Neural cell (in vitro differentiated cells): ENCODE results near the gene MICAL2. TPM values are rescaled to one million over a fixed set of nuclear protein-coding genes. Genes with fewer than 3 reads are reported as not detected.

Experiments used
- H2AFZ ChIP-seq: fragments of 200-600, 300-800 bp; sonication (generic), shearing (Covaris generic); 2 replicates; pipeline ENCODE4 v1.6.0; 2014; ENCODE audit warnings: low read depth, mild to moderate bottlenecking, antibody characterized with exemption, low read length, moderate library complexity
- H3F3A ChIP-seq: fragments of 200-600 bp; shearing (Covaris generic); 2 replicates; pipeline ENCODE4 v1.6.1; 2016; ENCODE audit warnings: mild to moderate bottlenecking, moderate library complexity, mixed read lengths, antibody characterized with exemption, low read length; ENCODE audit not compliant: insufficient read depth, poor library complexity, severe bottlenecking
- H3K27ac ChIP-seq: fragments of 200-600, 300-800 bp; sonication (generic), shearing (Covaris generic); 2 replicates; pipeline ENCODE4 v1.5.1; 2014; ENCODE audit warnings: mild to moderate bottlenecking, low read length, moderate library complexity
- H3K27me3 ChIP-seq: fragments of 300-800, 200-600 bp; sonication (generic), shearing (Covaris generic); 2 replicates; pipeline ENCODE4 v1.6.0; 2014; ENCODE audit warnings: mild to moderate bottlenecking, low read depth, low read length, moderate library complexity; ENCODE audit not compliant: insufficient read depth
- H3K36me3 ChIP-seq: fragments of 300-800, 200-600 bp; sonication (generic), shearing (Covaris generic); 2 replicates; pipeline ENCODE4 v1.5.1; 2014; ENCODE audit warnings: mild to moderate bottlenecking, antibody characterized with exemption, low read length, moderate library complexity; ENCODE audit not compliant: insufficient read depth
- H3K4me2 ChIP-seq: fragments of 300-800, 200-600 bp; sonication (generic), shearing (Covaris generic); 2 replicates; pipeline ENCODE4 v1.6.0; 2014; ENCODE audit warnings: mild to moderate bottlenecking, low read length
- H3K4me3 ChIP-seq: fragments of 300-800, 200-600 bp; sonication (generic), shearing (Covaris generic); 2 replicates; pipeline ENCODE4 v1.5.1; 2014; ENCODE audit warnings: mild to moderate bottlenecking, low read length, moderate library complexity
- H3K79me2 ChIP-seq: fragments of 200-600 bp; shearing (Covaris generic); replicated peaks from 2 replicates; pipeline ENCODE4 v1.6.0; 2014; ENCODE audit warnings: mild to moderate bottlenecking, low read length, moderate library complexity; ENCODE audit not compliant: insufficient read depth
- H3K9ac ChIP-seq: fragments of 300-800, 200-600 bp; sonication (generic), shearing (Covaris generic); 2 replicates; pipeline ENCODE4 v1.6.1; 2016; ENCODE audit warnings: mild to moderate bottlenecking, low read length, mixed read lengths
- H3K9me2 ChIP-seq: fragments of 200-600 bp; shearing (Covaris generic); 2 replicates; pipeline ENCODE4 v1.6.1; 2016; ENCODE audit warnings: mild to moderate bottlenecking, low read length, mixed read lengths; ENCODE audit not compliant: insufficient read depth
- H3K9me3 ChIP-seq: fragments of 200-600, 300-800 bp; sonication (generic), shearing (Covaris generic); 2 replicates; pipeline ENCODE4 v1.6.1; 2016; ENCODE audit warnings: mild to moderate bottlenecking, mixed run types, low read length, moderate library complexity, mixed read lengths
- H4K20me1 ChIP-seq: fragments of 200-600 bp; shearing (Covaris generic); 2 replicates; pipeline ENCODE4 v1.6.1; 2016; ENCODE audit warnings: mild to moderate bottlenecking, mixed run types; ENCODE audit not compliant: insufficient read depth
- CTCF ChIP-seq: fragments of 450-650 bp; IDR thresholded peaks from 2 replicates; pipeline ENCODE4 v1.5.1; 2014; ENCODE audit warnings: antibody characterized with exemption, mild to moderate bottlenecking, moderate library complexity; ENCODE audit not compliant: poor library complexity, severe bottlenecking
- EP300 ChIP-seq: fragments of 450-650 bp; conservative IDR thresholded peaks from 2 replicates; pipeline ENCODE4 v1.6.1; 2014; ENCODE audit warnings: antibody characterized with exemption, mild to moderate bottlenecking, moderate library complexity; ENCODE audit not compliant: poor library complexity, severe bottlenecking
- EZH2 ChIP-seq: fragments of 200-600, 300-800 bp; shearing (Covaris generic), sonication (generic); IDR thresholded peaks from 2 replicates; pipeline ENCODE4 v1.6.1; 2014; ENCODE audit warnings: antibody characterized with exemption, low read length, borderline replicate concordance, mild to moderate bottlenecking; ENCODE audit not compliant: insufficient read depth, poor library complexity, severe bottlenecking
- MXI1 ChIP-seq: fragments of 450-650 bp; conservative IDR thresholded peaks from 2 replicates; pipeline ENCODE4 v1.6.1; 2014; ENCODE audit warnings: antibody characterized with exemption, mild to moderate bottlenecking; ENCODE audit not compliant: poor library complexity, severe bottlenecking
- POLR2AphosphoS5 ChIP-seq: IDR thresholded peaks from 2 replicates; pipeline ENCODE4 v1.6.1; 2012
- RAD21 ChIP-seq: fragments of 450-650 bp; conservative IDR thresholded peaks from 2 replicates; pipeline ENCODE4 v1.6.1; 2014; ENCODE audit warnings: antibody characterized with exemption, mild to moderate bottlenecking, moderate library complexity
- SMC3 ChIP-seq: fragments of 450-650 bp; conservative IDR thresholded peaks from 2 replicates; pipeline ENCODE4 v1.6.1; 2014; ENCODE audit warnings: antibody characterized with exemption, mild to moderate bottlenecking, moderate library complexity; ENCODE audit not compliant: poor library complexity
- TAF1 ChIP-seq: IDR thresholded peaks from 2 replicates; pipeline ENCODE4 v1.6.1; 2012; ENCODE audit warnings: low read depth
- polyA plus RNA-seq: library from polyadenylated mRNA; depleted of rRNA; stranded (reverse); fragments of >200 nt; gene quantifications from 2 replicates; pipeline ENCODE4 v1.2.3, GENCODE V29; 2014
- TF ChIP-seq, protein P1 (sequence below): IDR thresholded peaks from 2 replicates; pipeline ENCODE4 v1.6.1; 2012; ENCODE audit warnings: borderline replicate concordance

MICAL2 gene
- polyA plus RNA-seq, 1 donor from 2014 or later = 2.2 TPM

DNA sequence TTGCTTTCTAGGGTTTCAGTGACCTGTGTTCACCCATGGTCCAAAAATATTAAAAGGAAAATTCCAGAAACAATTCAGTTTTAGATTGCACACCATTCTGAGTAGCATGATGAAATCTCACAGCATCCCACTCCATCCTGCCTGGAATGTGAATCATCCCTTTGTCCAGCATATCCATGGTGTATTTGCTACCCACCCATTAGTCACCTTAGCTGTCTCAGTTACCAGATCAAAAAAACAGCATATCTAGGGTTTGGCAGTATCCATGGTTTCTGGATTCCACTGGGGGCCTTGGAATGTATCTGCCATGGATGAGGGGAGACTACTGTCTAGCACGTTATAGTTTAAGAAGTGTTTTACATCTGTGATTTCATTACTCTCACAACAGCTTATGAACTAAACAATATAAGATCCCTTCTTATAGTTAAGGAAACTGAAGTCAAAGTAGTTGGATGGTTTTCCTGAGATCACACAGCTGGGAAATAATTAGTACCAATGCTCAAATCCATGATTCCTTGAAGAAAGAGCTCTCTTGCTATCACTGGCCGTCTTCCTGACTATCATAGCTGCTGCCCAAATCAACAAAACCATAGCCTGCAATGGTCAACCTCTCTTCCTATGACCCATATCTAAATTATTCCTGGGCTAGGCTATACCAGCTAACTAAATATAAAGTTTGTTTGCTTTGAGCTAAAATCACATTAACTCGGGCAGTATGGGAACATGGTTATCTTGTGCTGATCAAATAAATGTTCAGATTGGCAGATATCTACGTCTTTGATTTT, 122.6 kb downstream of the MICAL2 start:
- no peaks in the 10 kb centered on the region for H3K9me2 ChIP-seq
- H3K4me3 ChIP-seq = no peak overlapping the region
- no peaks in the 10 kb centered on the region for H3K36me3 ChIP-seq
- no peak overlapping the region for H3K27ac ChIP-seq
- no peak overlapping the region for H2AFZ ChIP-seq
- H3K79me2 ChIP-seq = no peaks in the 10 kb centered on the region
- no peaks in the 10 kb centered on the region for H3F3A ChIP-seq
- no peaks in the 10 kb centered on the region for H3K27me3 ChIP-seq
- no peak overlapping the region for H3K9ac ChIP-seq
- H3K4me2 ChIP-seq = no peak overlapping the region
- no peak for TF ChIP-seq SMC3
- no peak for TF ChIP-seq EZH2
- TF ChIP-seq, protein P1, sequence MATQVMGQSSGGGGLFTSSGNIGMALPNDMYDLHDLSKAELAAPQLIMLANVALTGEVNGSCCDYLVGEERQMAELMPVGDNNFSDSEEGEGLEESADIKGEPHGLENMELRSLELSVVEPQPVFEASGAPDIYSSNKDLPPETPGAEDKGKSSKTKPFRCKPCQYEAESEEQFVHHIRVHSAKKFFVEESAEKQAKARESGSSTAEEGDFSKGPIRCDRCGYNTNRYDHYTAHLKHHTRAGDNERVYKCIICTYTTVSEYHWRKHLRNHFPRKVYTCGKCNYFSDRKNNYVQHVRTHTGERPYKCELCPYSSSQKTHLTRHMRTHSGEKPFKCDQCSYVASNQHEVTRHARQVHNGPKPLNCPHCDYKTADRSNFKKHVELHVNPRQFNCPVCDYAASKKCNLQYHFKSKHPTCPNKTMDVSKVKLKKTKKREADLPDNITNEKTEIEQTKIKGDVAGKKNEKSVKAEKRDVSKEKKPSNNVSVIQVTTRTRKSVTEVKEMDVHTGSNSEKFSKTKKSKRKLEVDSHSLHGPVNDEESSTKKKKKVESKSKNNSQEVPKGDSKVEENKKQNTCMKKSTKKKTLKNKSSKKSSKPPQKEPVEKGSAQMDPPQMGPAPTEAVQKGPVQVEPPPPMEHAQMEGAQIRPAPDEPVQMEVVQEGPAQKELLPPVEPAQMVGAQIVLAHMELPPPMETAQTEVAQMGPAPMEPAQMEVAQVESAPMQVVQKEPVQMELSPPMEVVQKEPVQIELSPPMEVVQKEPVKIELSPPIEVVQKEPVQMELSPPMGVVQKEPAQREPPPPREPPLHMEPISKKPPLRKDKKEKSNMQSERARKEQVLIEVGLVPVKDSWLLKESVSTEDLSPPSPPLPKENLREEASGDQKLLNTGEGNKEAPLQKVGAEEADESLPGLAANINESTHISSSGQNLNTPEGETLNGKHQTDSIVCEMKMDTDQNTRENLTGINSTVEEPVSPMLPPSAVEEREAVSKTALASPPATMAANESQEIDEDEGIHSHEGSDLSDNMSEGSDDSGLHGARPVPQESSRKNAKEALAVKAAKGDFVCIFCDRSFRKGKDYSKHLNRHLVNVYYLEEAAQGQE = no peak
- TF ChIP-seq EP300 = no peak
- no peak for TF ChIP-seq RAD21
- TF ChIP-seq CTCF = no peak
- no peak for TF ChIP-seq POLR2AphosphoS5
- TF ChIP-seq MXI1 = no peak
- no peak for TF ChIP-seq TAF1
- no peaks in the 10 kb centered on the region for H3K9me3 ChIP-seq
- H4K20me1 ChIP-seq = no peaks in the 10 kb centered on the region

- Histone ChIP-seq H3K9me2 (no peaks in the 10 kb centered on the region), H3K4me2 (no peak overlapping the region), H4K20me1 (no peaks in the 10 kb centered on the region), H3K9ac (no peak overlapping the region), H3K79me2 (no peaks in the 10 kb centered on the region), H3K27me3 (no peaks in the 10 kb centered on the region), H3F3A (no peaks in the 10 kb centered on the region), H3K36me3 (no peaks in the 10 kb centered on the region), H3K9me3 (no peaks in the 10 kb centered on the region), H3K27ac (no peak overlapping the region), H2AFZ (no peak overlapping the region), H3K4me3 (no peak overlapping the region)
- no peak for TF ChIP-seq EP300
- no peak for TF ChIP-seq MXI1
- no peak for TF ChIP-seq CTCF
- no peak for TF ChIP-seq RAD21
- TF ChIP-seq, protein P1 = no peak
- no peak for TF ChIP-seq EZH2
- TF ChIP-seq POLR2AphosphoS5 = no peak
- no peak for TF ChIP-seq SMC3
- TF ChIP-seq TAF1 = no peak
Observed at GRCh38 chr11:12233602-12233925, 123.2 kb downstream of the MICAL2 start.
